ENCODE measurements around the gene CEACAM19.

GRCh38 chr19:44704982-44705381 is 33.7 kb downstream of the CEACAM19 start:
- TF ChIP-seq CTCF (conservative IDR thresholded peaks at IDR 0.05) (no peak), EZH2 (IDR thresholded peaks at IDR 0.05; ENCODE audit: low read depth) (no peak)
